Activated T-helper 1 cell treated with Interleukin-2 at 50 U/mL for 16 hours (primary cell): Measurements from ENCODE around the gene TMCC3.
"Not testable (repeated sequence)": the region's sequence is repeated elsewhere in the genome, so short reads cannot be mapped to it uniquely, and the experiment has no call there.

ENCODE experiments used
- DNase-seq: peaks from one replicate; pipeline ENCODE4 v3.0.0-alpha.2; 2020; ENCODE audit warnings: low read depth

TMCC3 gene

DNA sequence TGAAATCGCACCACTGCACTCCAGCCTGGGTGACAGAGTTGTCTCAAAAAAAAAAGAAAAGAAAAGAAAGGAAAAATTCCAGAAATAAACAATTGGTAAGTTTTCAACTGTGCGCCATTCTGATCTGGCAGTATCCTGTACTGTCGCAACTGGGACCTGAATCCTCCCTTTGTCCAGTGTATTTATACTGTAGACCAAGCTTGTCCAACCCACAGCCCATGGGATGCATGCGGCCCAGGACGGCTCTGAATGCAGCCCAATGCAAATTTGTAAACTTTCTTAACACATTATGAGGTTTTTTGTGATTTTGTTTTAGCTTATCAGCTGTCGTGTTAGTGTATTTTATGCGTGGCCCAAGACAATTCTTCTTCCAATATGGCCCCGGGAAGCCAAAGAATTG is 84.7 kb downstream of the TMCC3 start:
- no peak for DNase-seq

DNA sequence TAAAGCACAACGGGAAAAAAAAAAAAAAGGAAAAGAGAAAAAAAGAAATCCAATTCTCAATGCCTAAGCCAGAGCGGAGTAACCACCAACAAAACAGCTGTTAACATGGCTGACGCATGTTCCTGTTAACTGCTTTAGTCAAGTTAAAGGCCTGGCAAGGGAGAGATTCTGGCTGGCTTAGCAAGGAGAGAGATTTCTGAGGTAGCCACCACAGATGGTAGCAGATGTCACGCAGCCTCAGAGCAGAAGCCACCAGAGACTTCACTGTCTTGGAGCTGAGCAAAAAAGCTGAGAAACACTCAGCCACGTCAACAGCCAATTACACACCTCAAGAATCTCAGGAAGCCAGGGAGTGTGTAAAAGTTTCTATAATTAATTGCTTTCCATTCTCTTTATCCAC is 87.1 kb downstream of the TMCC3 start:
- DNase-seq, result no peak

DNA sequence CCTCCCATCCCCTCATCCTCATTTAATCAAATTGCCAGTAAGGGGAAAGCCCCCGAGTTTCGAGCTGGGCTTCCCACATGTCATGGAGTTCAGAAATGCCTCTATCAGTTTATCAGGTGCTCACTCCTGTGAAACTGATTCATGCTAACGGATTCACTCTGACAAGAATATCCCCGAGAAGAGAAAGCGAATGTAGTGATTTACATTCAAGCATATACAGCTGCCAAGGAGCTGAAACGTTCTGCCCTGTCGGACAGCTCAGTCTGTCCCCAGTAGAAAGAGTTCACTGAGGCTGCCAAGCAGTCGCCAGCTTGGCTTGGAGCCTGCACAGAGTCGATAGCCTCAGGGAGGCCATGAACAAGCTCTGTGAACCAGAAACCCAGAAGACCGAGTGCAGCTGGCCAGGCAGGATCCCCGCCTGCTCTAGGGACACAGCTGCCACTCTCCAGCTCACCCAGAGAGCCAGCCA is 88.4 kb downstream of the TMCC3 start:
- no peak for DNase-seq

DNA sequence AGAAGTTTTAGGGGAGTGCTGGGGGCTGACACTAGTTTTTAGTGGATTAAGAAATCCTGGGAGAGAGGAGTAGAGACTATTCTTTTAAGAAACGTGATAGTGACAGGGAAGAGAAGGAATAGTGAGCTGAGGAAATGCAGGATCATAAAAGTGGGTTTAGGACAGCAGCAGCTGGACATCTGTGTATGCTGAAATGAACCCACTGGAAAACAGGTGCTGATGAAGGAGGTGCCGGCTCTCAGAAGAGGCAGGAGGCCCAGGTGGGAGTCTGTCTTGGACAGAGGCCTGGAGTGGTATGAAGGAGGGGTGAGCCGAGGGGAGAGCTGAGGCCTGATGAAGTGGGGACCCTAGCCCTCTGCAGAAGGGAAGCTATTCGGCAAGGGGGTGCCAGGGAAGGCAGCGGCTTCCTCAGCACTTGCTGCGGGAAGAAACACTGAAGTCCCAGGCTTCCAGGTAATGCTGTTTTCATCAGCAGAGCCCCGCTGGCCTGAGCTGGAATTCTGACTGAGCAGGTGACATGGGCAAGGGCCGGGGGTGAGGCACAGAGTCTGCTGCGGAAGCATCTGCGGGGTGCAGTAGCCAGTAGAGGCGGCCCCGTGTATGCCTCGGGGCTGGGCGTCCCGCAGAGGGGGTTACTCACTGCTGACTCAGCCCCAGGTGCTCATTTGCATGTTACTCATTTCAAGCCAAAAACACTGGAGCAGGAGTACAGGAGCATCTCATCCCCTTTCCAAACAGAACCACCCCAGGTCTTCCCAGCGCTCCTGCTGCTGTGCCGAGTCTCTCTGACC is 89.7 kb downstream of the TMCC3 start:
- DNase-seq, result no peak

DNA sequence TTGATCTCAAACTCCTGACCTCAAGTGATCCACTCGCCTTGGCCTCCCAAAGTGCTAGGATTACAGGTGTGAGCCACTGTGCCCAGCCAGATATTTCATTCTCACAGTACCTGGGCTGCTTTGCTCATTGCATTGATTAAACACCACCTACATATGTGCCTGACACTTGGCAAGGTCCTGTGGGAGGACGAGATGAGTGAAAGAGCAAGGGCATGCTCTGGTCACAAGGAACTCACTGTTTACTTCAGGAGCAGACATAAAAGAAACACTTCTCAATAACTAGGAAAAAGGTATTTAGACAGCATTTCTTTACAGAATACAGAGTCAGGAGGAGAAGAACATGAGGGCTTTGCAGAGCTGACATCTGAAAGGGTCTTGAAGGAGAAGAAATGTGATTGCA is 91.7 kb downstream of the TMCC3 start:
- DNase-seq, result no peak

DNA sequence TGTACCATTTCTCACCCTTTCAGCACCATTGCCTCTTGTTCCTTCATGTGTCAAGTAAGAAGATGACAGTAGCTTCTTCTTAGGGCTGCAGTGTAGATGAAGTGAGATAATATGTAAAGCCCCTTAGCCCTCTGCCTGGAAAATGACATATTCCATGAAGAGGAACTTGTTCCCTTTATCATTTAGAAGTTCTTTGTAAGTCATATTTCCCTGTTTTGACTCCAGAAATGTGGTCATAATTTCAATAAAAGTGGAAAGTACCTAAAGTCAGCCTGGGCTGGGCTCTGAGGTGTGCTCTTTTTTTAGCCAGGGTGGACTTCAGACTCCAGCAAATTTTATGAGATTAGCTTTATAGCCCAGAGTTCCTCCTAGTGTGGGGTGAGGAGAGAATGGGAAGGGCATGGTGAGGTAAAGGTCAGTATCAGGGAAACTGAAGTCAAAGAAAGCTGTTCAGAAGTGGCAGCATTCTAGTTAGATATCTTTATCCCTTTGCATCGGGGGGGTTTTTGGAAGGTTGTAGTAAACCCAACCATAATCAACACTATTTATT is 92.5 kb downstream of the TMCC3 start:
- no peak for DNase-seq

DNA sequence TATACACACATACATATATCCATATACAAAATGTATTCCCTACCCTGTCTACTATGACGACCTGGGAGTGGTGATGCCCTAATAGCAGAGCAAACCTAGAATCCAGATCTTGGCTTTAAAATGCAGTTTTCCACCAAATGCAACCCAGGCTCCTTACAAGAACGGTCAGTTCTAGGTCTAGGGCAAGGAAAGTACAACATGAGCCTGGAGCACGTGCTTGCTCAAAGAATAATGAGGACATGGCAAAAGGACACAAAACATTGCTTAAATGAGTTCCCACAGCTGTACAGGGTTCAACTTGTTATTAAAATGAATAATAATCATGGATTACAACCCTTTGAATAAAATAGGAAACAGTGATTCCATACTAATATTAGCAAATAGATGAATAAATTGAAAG is 94.7 kb downstream of the TMCC3 start:
- no peak for DNase-seq

DNA sequence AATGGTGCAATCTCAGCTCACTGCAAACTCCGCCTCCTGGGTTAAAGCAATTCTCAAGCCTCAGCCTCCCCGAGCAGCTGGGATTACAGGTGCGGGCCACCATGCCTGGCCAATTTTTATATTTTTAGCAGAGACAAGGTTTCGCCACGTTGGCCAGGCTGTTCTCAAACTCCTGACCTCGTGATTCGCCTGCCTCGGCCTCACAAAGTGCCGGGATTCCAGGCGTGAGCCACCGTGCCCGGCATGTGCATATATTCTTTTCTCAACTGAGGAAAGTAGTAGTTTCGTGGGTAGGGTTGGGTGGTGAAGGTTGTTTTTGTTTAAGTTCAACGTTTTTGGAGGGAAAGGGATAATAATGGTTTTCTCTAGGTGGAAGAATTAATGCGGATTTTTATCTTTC is 96.5 kb downstream of the TMCC3 start:
- DNase-seq, result no peak

DNA sequence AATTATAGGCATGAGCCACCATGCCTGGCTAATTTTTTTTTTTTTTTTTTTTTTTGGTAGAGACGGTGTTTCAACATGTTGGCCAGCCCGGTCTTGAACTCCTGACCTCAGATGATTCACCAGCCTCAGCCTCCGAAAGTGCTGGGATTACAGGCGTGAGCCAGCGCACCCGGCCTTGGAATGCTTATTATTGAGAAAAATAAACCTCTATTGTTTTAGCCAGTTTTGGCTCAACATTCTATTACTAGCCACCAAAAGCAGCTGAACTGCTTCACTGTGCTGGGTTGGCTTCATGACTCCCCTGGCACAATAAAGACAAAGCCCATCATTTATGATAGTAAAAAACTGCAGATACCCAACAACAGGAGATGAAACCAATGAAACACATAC is 97.2 kb downstream of the TMCC3 start:
- DNase-seq, result no peak

DNA sequence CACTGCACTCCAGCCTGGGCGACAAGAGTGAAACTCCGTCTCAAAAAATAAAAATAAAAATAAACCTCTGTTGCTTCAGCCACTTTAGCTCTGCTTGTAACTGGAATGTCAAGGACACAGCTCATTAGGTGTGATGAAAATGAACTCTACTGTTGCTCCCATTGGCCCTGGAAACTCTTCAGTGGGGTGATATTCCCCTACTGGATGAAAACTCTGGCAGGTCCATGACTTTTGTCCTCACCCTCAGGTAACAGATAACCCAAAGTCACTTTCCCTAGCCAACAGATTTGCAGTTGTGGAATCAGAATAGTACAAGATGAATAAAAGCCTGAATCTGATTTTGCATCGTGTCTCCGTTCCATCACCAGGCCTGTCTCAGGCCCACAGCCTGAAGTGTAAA is 98.5 kb downstream of the TMCC3 start:
- no peak for DNase-seq

DNA sequence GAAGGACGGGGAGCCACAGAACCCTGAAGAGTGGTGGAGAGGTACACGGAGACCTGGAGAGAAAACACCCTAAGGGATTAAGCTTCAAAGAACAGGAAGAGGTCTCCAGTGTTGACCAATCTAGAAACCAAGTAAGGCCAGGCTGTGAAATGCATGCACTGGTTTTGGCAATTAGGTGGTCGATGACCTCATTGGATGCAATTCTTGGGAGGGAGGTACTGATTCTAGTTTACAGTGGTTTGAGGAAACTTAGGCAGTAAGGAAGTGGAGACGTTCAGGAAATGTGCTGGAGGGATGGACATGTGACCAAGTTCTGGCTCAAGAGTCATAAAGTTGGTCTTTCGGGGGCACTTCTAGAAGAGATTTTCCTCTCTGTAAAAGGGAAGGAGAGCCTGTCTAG is 99.4 kb downstream of the TMCC3 start:
- DNase-seq, result no peak

DNA sequence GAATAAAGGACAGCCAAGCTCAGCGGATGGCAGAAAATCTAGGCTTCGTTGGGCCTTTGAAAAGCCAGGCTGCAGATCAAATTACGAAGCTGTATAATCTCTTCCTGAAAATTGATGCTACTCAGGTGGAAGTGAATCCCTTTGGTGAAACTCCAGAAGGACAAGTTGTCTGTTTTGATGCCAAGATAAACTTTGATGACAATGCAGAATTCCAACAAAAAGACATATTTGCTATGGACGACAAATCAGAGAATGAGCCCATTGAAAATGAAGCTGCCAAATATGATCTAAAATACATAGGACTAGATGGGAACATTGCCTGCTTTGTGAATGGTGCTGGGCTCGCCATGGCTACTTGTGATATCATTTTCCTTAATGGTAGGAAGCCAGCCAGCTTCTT is 101.5 kb downstream of the TMCC3 start:
- DNase-seq, result not testable (repeated sequence)

DNA sequence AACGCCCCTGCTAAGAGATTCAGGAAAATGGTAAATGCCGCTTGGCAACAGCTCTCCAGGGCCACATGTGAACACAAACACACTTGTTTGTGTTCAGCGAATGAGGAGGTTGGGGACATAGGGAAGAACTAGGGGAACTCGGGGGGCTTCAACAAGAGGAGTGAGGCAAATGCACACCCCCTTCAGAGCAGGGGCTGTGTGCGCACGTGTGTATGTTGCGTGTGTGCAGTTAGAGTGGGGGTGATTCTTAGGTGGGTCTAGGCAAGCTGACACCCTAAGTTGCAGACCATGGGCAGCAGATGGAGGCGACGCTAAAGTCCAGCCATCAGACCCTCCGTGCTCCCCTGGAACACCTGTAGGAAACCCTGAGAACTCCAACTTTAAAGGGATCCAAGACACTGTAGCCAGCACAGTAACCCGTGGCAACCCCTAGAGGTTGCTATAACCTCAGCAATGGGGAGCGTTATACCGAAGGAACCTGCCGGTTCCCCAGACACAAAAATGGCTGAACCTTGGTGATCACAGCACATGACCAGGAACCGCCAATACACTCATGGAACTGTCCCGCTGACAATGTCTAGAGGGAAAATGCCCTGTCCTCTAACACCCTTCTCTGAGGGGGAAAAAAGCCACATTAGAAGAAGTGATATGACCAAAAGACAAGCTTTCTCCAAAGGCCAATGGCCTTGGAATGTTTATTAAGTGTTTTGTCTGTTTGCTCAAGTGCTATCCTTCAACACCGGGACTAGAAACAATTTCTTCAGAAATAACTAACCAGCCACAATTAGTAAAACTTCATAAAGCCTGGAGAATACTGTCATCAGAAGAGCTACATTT is 104.2 kb downstream of the TMCC3 start:
- no peak for DNase-seq

DNA sequence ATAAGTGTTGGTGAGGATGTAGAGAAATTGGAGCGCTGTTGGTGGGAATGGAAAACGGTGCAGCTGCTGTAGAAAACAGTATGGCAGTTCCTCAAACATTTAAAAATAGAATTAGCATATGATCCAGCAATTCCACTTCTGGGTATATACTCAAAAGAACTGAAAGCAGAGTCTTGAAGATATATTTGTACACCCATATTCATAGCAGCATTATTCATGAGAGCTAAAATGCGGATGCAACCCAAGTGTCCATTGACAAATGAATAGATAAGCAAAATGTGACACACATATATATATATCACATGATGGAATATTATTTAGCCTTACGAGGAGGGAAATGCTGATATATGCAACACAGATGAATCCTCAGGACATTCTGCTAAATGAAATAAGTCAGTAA is 106.0 kb downstream of the TMCC3 start:
- no peak for DNase-seq

DNA sequence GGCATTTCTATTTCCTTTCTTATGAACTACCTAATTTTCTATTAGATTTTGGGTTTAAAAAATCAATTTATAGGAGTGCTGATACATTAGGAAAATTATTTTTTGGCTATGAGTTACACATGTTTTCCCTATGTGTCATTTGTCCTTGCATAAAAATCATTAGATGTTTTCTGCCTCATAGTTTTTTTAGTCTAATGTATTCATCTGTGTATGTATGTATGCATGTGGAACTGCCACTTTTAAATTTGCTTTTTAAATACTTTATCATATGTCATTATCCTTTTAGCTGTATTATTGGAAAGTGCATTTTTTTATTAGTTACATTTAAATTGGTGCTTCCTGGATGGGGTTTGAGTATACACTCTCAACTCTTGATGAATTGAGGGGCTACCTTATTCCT is 112.0 kb downstream of the TMCC3 start:
- no peak for DNase-seq

DNA sequence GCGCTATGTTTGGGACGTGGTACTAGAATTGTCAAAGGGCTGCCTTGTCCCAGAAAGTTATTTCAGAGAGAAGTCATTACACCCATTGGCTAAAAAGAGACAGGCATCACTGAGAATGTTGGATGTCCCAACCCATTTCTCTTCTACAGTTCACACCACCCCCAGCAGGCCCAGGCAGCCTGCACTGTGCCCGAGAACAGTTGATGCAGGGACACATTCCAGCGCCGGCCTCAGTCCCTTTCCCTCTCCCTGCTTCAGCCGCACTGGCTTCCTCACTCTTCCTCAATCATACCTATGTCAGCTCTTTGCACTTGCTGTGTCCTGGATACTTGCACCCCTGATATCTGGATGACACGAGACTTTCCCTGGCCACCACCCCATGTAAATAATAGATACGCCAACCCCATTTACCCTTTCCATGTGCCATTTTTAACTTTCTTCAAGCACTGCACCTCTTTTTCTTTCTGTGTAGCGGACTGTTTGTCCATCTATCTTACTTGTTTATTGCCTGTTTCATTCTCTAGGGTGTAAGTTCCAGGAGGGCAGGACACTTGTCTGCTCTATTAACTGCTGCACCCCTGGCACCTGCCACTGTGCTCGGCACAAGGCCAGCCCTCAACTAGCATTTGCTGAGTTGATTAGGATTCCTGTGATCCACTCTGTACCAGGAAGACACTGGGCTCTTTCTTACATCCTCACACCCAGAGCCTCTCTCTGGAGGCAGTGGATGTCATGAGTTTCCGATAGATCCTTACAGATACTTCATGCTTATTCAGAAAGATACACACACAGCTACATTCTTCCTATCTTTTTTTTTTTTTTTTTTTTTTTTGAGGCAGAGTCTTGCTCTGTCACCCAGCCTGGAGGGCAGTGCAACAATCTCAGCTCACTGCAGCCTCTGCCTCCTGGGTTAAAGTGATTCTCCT is 114.1 kb downstream of the TMCC3 start:
- DNase-seq, result no peak

DNA sequence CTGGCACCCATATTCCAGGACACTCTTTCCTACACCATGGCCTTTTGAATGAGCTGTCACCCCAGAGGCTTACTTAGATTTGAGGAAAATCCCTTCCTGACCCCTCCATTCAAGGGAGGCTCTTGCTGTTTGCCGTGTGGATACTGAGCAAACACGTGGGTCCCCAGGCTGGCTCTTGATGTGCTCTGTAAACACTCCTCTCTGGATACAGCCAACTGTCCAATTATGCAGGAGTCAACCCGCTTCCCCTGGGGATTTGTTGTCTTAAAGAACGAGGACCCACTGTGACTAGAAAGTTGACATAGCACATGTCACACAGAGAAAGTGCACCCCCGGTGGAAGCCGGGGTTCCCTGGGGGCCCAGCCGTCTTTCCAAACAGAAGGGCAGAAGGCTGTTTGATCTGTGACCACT is 114.8 kb downstream of the TMCC3 start:
- DNase-seq, result no peak

DNA sequence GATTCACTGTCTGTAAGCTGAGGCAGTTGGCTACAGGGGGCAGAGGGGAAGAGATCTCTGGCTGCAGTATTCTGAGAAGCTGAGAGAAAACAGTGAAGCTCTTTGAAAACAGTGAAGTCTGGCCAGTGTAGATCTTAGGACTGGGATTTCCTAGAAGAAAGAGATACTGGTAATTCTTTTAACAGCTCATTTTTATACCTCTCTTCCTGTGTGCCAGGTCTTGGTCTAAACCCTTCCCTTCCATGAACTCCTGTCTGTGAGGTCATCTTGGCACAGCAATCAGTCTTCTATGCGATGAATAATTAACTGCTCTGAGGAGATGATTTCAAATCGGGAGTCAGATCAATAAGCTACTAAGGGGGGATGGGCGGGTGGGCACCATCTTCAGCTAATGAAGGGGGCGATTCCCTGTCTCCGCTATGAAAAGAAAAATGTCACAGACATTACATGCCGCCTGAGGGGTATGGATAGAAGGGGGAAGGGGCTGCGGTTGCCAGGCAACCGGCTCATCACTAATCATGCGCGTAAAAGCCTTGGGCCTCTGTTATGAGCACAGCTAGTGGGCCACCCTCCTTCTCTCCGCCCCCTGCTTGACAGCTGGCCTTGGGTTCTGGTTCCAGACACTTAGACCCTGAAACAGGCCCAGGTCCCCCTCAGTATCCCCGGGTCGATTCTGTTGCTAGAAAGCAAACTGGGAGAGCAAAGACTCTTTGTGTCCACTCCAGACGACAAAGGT is 115.4 kb downstream of the TMCC3 start:
- no peak for DNase-seq

DNA sequence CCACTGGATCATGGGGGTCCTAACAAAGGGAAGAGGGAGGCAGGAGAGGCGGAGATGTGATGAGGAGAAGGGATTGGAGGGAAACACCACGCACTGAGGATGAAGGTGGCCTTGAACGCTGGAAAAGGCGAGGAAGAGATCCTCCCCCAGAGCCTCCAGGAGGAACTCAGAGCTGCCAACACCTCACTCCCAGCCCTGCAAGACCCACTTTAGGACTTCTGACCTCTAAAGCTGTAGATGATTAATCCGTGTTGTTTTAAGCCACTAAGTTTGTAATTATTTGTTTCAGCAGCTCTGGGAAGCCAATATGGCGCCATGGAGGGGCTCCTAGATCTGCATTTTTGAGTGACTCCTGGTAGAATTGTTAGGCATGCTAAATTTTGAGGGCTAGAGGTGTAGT is 116.1 kb downstream of the TMCC3 start:
- DNase-seq, result no peak

DNA sequence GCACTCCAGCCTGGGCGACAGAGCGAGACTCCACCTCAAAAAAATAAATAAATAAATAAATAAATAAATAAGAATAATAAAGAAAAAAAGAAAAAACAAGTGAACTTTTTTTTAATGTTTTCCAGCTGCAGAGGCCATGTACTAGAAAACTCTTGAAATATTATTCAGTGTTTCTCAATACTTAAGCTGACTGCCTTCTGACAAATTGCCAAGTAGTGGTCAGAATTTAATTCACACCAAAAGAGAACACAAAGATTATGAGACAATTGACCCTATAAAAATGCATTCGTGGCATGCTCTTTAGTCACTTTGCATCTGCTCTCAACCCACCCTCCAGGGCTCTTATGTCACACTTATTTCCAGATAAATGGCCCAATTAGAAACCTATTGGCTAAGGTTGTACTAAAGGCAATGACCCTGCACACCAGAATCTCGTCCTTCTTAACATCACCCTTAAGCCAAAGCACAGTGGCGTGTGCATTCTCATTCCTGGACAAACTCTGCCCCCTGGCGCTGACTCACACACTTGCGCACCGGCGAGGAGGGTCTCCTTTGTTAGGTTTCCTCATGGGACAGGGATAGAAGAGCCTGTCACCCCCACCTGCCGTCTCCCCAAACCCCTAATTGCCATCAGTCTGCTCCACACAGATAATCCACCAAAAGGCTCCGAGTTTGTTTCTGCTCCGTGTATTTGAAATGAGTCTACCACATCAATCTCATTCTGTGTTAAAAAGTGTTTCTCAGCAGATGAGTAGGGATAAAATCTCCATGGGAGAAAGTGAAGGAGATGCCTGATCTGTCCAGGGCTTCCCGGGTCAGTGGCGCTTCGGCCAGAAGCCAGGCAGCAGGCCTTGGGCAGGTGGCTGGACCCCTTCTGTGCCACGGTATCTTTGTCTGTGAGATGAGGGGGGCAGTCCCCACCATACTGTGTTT is 117.6 kb downstream of the TMCC3 start:
- DNase-seq, result peak; percentile 39
